Muscle of arm (tissue), 12 donors: ENCODE measurements around the gene RPH3AL. TPM values are rescaled to one million over a fixed set of nuclear protein-coding genes. Genes with fewer than 3 reads are reported as not detected.
"Not testable (repeated sequence)": the region's sequence is repeated elsewhere in the genome, so short reads cannot be mapped to it uniquely, and the experiment has no call there.

Source experiments
- DNase-seq: peaks from one replicate; pipeline ENCODE4 v3.0.0-alpha.2; 2013
- polyA plus RNA-seq, 12 donors: library from polyadenylated mRNA; unstranded; fragments of 120-200 nt; gene quantifications; one replicate each; pipeline ENCODE4 v1.2.1, GENCODE V29; 2013; ENCODE audit not compliant: insufficient read length in 12 of 12

Gene RPH3AL
- polyA plus RNA-seq, 12 donors, result 2.5 to 16.6 (median 4.4) TPM; not detected in 1

DNA sequence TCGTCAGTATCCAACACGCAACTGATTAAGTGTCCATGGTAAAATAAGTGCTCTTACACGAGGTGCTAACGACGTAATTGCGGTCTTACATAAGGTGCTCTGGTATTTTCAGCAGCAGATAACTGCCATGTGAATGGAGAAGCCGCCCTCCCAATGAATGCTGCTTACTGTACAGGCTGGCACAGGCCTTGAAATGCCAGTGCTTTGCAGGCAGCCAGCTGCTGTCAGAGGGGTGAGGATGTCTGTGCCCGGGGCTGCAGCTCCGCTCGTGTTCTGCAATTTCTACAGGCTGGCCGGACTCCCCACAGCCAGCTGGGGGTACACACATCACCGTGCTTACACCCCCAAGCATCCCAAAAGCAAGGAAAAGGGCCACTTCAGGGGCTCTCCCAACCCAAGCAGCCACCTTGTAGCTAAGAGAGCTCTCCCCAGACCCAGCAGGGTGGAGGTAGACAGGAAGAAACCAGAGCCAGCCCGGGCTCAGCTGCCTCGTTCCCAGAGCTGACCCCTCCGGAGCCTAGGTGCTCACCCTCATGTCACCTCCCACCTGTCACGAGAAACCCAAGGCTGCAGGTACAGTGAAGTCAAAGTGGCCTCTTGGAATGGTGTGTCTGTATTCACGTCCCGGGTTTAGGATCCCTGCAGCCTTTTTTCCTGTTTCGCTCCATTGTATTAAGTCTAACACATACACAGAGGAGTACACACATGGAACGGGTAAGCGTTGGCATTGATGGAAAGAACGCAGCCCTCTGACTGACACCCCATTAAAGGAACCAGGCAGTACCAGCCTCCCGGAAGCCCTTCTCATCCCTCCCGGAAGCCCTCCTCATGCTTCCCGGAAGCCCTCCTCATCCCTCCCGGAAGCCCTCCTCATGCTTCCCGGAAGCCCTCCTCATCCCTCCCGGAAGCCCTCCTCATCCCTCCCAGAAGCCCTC lies 27.2 kb upstream of the RPH3AL start:
- DNase-seq, result no peak

DNA sequence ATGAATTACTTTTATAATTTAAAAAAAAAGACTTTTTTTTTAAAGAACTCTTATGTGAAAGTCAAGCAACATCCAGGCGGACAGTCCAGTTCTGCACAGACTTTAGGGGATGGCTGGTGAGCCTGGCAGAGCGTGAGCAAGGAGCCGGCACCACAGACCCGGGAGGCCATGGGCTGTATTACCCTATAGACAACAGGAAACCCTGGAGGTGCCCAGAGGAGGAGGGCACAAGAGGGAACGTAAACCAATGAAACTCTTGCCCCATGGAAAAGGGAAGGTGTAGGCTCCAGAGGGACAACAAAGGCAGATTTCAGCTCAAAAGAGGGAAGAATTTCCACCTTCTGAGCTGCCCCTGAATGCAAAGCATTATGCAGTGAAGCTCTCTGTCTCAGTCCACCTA lies 25.5 kb upstream of the RPH3AL start:
- no peak for DNase-seq

DNA sequence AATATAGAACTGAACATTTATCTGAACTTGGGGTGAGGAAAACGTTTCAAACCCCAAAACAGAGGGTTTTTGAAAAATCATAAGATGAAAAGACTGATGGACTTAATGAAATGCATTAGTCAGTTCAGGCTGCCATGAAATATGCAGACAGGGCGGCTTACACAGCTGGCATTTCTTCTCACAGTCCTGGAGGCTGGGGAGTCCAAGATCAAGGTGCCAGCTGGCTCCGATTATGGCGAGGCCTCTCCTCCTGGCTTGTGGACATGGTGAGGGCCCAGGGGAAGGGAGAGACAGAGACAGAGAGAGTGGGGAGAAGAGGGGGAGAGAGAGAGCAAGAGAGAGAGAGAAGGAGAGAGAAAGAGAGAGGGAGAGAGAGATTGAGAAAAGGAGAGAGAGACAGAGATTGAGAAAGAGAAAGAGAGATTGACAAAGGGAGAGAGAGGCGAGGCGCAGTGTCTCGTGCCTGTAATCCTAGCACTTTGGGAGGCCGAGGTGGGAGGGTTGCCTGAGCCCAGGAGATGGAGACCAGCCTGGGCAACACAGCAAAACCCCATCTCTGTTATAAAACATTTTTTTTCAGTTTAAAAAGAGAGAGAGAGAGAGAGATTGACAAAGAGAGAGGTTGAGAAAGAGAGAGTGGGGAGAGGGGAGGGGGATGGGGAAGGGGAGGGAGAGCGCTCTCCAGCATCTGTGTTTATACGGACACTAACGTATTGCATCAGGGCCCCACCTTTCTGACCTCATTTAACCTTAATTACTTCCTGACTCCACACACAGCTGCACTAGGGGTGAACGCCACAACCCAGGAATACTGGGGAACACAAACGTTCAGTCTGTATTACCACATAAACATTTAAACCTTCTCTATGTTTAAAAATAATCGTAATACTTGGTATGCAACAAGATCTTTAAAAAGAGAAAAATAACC lies 24.6 kb upstream of the RPH3AL start:
- peak; percentile 45 for DNase-seq

DNA sequence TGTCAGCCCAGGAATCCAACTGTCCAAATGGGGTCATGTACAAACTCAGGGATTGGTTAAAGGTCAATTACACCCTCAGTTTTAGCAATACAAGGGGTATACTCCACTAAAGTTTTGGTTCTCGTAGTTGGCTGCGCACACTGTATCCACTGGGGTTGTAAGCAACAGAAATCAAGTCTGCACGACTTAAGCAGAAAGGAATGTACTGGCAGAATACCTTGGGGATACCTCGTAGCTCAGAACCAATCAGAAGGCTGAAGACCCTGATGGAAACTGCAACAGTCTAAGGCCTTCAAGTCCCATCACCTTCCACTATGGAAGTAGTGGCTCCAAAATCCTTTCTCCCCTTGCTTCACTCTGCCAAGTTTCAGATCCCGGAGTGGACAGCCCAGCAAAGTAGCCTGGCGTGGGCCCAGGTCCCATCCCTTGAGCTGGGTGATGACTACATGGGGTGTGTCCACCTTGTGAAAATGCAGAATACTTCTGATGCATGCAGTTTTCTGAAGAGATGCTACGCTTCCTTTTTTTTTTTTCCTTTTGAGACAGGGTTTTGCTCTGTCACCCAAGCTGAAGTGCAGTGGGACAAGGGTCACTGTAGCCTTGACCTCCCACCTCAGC lies 21.1 kb upstream of the RPH3AL start:
- DNase-seq, result no peak

DNA sequence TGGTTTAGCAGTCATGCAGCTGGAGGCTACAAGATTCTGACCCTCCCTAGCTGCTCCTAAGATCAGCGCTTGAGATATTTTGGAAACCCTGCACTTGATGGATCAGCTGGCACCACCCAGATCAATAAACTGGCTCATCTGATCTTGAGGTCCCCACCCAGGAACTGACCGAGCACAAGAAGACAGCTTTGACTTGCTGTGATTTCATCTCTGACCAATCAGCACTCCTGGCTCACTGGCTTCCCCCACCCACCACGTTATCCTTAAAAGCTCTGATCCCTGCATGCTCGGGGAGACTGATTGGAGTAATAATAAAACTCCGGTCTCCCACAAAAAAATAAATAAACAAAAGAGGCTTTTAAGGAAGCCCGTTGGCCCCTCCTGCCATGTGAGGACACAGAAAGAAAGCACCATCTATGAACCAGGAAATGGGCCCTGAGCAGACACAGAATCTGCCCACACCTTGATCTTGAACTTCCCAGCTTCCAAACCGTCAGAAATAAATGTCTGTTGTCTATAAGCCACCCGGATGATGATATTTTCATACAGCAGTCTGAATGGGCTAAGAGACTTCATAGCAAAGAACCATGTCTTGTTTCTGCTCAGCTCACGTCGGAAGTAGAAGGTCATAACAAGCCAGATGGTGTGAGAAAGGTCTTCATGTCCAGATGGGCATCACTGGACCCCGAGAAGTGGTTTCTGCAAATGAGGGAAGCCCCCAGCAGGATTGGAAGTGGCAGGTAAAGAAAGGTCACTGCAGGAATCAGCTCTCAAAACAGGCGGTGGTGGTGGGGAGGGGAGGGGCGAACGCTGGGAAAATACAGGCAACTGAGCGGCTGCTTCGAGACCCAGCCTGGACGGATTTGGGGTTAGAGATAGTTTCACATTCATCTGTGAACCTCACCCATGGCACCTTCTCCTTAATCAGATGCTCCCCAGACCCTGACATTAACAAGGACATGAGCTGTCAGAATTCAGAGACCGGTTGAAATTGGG lies 19.8 kb upstream of the RPH3AL start:
- no peak for DNase-seq

DNA sequence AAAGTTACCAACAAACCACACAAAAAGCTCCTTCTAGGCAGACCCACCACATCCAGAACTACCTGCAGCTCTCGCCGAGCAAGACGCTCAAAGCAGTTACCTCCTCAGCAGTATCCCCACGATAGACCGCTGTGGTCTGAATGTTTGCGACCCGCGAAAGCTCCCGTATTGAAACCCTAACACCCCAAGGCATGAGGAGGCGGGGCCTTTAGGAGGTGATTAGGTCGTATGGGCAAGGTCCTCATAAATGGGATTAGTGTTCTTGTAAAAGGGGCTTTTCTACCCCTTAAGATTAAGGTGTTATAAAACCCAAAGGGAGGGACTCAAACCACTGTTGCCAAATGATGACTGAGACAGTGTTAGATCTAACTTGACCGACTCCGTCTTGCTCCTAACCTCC lies 19.0 kb upstream of the RPH3AL start:
- DNase-seq, result no peak

DNA sequence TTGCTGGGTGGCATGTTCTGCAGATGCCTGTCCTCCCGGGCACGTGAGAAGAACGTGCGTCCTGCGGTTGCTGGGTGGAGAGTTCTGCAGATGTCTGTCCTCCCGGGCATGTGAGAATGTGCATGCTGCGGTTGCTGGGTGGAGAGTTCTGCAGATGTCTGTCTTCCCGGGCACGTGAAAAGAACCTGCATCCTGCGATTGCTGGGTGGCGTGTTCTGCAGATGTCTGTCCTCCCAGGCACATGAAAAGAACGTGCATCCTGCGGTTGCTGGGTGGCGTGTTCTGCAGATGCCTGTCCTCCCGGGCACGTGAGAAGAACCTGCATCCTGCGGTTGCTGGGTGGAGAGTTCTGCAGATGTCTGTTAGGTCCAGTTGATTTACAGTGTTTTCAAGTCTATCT lies 15.0 kb upstream of the RPH3AL start:
- DNase-seq, result not testable (repeated sequence)

DNA sequence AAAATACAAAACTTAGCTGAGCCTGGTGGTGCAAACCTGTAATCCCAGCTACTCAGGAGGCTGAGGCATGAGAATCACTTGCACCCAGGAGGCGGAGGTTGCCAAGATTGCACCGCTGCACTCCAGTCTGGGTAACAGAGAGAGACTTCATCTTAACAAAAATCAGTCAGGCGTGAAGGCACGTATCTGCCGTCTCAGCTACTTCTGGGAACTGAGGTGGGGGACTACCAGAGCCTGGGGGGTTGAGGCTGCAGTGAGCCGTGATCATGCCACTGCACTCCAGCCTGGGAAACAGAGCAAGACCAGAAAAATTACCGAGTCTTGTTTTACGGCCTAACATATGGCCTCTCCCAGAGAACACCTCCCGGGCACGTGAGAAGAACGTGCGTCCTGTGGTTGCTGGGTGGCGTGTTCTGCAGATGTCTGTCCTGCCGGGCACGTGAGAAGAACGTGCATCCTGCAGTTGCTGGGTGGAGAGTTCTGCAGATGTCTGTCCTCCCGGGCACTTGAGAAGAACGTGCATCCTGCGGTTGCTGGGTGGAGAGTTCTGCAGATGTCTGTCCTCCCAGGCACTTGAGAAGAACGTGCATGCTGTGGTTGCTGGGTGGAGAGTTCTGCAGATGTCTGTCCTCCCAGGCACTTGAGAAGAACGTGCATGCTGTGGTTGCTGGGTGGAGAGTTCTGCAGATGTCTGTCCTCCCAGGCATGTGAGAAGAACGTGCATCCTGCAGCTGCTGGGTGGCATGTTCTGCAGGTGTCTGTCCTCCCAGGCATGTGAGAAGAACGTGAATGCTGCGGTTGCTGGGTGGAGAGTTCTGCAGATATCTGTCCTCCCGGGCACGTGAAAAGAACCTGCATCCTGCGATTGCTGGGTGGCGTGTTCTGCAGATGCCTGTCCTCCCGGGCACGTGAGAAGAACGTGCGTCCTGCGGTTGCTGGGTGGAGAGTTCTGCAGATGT lies 14.3 kb upstream of the RPH3AL start:
- not testable (repeated sequence) for DNase-seq

DNA sequence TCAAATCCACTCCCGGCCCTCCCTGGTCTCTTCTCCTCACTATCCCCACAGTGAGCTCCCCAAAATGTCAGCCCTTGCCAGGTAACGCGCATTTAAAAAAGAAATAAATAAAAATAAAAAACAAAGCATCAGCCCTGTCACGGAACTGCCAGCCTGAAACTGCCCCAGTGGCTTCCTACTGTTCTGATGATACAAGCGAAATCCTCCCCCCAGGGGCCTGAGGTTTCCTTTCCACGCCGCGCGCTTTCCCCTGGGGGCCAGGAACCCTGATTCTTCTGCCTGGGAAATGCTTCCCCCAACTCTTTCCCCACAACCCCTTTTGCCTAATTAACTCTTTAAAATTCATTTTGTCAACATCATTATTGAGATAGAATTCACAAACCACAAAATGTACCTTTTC lies 12.2 kb upstream of the RPH3AL start:
- no peak for DNase-seq

DNA sequence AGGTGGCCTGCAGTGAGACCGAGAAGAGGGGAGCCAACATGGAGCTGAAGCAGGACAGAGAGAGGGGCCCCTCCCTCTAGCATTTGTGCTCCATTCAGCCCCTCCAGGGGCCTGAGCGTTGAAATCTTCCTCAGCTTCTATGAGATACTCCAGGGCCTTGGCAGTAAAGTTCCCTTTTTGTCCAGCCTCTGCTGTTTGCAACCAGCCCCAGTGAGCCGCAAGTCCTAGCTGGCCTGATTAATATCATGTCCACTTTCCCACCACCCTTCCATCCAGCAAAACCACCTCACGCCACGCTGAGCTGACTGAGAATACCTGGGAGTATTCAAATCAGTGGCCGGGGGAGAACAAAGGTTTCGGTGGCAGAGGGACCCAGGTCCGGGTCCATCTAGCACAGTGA lies 11.7 kb upstream of the RPH3AL start:
- no peak for DNase-seq

DNA sequence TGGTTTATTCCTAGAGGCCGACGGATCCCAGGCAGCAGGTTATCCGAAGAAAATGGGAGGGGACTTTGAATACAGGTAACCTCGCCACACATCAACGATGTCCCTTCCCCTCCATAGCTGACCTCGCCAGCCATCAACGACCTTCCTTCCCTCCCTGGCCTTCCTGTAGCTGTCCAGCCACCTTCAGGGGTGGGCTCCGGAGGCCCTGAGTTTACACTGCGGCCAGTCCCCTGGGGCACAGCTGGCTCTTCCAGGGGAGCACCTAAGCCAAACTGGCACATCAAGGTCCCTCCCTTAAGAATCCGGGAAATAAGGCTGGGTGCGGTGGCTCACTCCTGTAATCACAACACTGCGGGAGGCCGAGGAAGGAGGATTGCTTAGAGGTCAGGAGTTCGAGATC lies 10.1 kb upstream of the RPH3AL start:
- no peak for DNase-seq

DNA sequence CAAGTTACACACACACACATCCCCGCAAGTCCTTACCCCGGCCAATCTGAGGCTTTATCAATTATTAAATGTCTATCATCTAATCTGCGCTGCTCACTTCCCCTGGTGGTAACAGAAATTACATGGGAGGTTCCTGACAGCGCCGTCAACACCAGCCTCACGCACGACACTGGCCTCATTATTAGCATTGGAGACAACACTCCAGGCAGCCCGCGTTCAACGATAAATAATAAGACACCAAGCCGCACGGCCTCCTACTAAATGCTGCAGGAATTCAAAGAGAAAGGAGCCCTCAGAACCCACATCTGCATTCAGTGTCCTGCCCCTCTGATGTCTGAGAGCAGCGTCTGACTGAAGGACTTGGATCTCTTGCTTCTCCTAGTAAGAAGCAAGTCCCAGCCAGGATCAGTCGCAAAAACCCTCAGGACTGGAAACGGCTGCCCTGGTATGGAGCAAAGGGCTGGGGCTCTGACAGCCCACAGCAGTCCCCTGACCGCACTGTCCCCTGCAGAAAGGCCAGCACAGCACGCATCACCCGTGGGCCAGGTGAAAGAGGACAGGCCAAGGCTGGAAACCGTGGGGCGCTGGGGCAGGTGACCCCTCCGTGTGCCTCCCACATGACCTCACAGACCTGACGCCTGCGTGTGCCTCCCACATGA lies 7.6 kb upstream of the RPH3AL start:
- DNase-seq, result no peak

DNA sequence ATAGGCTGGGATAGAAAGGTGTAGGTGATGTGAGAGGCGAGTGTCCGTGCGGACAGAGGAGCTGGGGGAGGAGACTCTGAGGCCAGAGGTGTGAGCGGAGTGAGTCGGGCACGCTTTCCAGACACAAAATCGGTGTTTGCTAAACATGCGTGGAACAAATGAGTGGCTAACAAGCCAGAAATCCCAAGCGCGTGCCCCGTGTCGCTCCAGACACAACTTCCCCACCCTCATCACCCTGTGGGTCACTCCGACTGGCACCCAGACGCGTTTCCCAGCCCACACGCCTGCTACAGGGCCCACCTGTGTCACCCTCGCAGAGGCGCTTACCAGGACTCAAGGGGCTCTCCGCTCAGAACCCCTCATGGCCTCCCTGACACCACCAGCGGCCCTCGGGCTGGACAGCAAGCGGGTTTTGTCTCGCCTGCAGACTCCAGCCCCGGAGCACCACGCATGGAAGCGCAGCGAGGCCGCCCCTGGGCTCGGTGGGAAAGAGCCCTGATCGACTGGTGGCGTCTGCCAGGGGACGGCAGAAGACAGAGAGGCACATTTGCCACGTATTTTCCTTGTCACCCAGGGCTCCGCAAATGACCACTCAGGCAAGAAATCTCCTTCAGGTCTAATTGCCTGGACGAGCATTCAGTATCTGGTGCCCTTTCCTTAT lies 6.0 kb upstream of the RPH3AL start:
- no peak for DNase-seq

DNA sequence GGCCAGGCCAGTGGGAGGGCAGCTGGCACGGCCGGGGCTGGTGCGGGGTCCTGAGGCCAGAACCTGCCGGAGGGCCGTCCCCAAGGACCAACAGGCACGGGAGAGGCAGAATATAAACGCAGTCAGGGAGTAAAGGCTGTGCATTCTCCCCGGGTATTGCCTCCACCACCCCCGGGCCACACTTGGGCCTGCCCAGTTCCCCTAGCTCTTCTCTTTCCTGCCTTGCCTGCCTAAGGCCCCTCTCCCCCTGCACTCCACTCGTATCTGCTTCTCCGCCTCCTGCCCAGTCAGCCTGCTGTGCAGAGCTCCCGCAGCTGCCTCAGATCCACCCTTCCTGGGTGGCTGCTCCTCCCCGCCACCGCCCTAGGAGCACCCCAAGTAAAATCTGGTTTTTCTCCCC lies 5.0 kb upstream of the RPH3AL start:
- no peak for DNase-seq

DNA sequence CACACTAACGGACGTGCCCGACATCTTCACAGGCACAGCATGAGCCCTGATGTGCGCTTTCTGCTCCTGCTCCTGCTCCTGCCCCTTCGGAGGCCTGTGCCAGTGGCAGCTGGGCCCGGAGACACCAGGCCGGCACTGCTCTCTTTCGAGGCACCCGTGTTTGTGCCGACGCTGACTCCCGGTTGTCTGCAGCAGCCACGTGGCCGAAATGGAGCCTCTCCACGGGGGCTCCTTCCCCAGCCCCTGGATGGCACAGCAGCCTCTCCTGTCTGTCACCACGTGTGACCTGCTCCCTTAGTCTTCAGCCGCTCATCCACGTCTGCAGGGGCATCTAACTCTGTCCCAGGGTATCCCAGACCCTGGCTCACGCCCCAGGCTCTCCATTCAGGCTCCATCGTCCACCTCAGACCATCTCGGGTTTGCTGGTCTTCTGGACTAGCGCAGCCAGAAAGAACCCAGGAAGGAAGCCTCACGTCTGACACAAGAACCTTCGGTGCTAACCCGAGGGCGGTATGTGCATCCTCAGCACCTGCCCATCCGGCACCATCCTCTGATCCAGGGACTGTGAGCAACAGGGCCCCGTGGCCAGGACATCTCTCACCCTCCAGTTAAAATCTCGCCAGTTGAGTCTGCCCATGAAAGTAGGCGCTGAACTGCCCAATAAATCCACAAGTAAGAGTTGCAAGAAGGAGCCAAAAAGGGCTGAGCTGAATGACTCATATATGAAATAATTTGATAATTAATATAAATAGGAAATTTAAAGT lies 4.2 kb upstream of the RPH3AL start:
- DNase-seq, result no peak

DNA sequence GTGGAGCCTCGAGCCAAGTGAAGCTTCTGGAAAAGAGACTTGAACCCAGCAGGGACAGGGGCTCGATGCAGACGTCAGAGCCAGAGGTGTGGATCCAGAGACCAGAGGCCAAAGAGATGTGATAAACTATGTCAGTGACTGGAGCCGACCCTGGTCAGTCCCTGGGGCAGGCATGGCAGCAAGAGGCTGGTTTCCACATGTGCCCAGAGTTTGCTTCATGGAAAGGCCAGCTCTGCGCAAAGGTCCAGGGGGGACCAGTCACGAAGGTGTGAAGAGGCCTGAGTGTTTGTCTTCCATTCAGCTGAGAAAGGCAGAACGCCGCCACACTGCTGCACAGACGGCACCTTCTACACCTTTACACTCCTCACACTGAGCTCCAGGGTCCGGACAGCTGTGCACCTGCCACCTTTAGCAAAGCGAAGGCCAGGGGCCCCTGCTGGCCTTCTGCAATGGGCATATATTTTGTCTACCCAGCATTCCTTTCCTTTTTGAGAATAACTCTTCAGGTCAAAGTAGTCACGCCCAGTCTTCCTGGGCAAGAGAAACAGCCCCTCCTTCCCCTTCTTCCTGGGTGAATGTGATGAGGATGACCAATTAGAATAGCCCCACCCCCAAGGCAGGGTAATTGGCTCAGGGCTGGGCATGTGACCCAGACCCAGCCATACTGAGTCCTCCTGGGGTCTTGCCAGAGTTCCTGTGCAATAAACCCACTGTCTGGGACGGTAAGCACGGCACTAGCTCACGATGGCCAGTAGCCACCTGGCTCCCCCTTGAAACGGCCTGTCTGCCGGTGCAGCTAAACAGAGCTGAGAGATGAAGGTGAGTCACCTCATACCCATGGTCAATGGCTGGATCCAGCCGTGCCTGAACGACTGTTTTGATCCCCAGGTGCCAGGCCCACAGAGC lies 2.3 kb upstream of the RPH3AL start:
- DNase-seq, result no peak

DNA sequence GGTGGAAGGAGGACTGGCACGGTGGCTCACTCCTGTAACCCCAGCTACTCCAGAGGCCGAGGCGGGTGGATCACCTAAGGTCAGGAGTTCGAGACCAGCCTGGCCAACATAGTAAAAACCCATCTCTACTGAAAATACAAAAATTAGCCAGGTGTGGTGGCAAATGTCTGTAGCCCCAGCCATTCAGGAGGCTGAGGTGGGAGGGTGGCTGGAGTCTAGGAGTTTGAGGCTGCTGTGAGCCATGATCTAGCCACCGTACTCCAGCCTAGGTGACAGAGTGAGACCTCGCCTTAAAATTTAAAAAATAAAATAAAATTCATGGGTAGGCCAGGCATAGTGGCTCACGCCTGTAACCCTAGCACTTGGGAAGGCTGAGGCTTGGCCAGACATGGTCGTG lies 1.2 kb upstream of the RPH3AL start:
- no peak for DNase-seq
